ENCODE results near the gene KSR2. TPM values are rescaled to one million over a fixed set of nuclear protein-coding genes. Genes with fewer than 3 reads are reported as not detected.

Gene KSR2
- total and polyA plus RNA-seq, 2 donors (not counting 3 experiments of a cell fraction or from before 2014, with no cell fraction given): 2.1 to 5.2 TPM

DNA sequence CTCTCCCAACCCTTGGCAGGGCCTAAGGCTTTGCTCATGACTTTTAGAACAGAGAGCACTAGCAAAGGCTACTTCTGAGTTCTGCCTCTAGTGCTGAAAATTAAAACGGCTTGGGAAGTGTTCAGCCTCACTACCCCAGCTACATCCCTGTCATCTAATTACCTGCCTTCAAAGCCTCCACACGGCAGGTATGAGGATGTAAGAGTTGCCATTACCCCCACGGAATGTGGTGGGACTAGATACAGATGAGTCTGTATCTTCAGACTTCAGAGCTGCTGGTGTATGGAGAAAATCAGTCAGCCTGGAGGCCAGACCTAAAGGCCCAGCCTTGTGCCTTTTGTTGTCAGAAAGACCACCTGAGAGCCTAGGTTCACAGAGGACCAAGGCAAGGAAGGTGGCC is 392.7 kb downstream of the KSR2 start:
- Histone ChIP-seq H3K4me1 (ENCODE audit: control insufficient read depth, extremely low read depth, insufficient read depth, low read length) (no peaks in the 10 kb centered on the region), H2AFZ (ENCODE audit: low read depth, low read length) (no peak overlapping the region), H3K4me3 (replicated peaks in 1 of 3; ENCODE audit: insufficient read depth in 1 of 3, low read depth in 1 of 3, low read length in 3 of 3) (no peak overlapping the region), H3K27ac (ENCODE audit: insufficient read depth, low read depth, low read length) (no peak overlapping the region), H4K20me1 (replicated peaks; ENCODE audit: control insufficient read depth, extremely low read depth, insufficient read depth, low read length) (no peaks in the 10 kb centered on the region), H3K9me1 (replicated peaks; ENCODE audit: control insufficient read depth, extremely low read depth, insufficient read depth, low read length) (no peaks in the 10 kb centered on the region), H3K79me2 (ENCODE audit: control insufficient read depth, insufficient read depth, low read length) (no peaks in the 10 kb centered on the region), H3K27me3 (ENCODE audit: control insufficient read depth in 2 of 2, insufficient read depth in 2 of 2, low read length in 2 of 2) (no peaks in the 10 kb centered on the region), H3K9me3 (replicated peaks; ENCODE audit: control insufficient read depth, insufficient read depth, low read length) (no peaks in the 10 kb centered on the region), H3K9ac (replicated peaks; ENCODE audit: extremely low read depth, insufficient read depth, low read length) (no peak overlapping the region), H3K36me3 (ENCODE audit: control insufficient read depth in 2 of 2, extremely low read depth in 1 of 2, insufficient read depth in 2 of 2, low read length in 2 of 2) (no peaks in the 10 kb centered on the region), H3K4me2 (ENCODE audit: insufficient read depth, low read length) (no peak overlapping the region)
- BruUV-seq (replicated peaks): no TSS peak
- TF ChIP-seq POLR2A (IDR thresholded peaks at IDR 0.05; ENCODE audit: low read depth, low read length): no peak
- TF ChIP-seq FOS (IDR thresholded peaks at IDR 0.05; ENCODE audit: borderline replicate concordance, insufficient read depth, low read length): no peak
- TF ChIP-seq, protein P1, sequence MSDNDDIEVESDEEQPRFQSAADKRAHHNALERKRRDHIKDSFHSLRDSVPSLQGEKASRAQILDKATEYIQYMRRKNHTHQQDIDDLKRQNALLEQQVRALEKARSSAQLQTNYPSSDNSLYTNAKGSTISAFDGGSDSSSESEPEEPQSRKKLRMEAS (IDR thresholded peaks at IDR 0.05; ENCODE audit: insufficient read depth, insufficient read length): no peak
- no peak for TF ChIP-seq GATA2 (IDR thresholded peaks at IDR 0.05; ENCODE audit: insufficient read depth, insufficient read length, low read depth, low read length)
- TF ChIP-seq EZH2 (IDR thresholded peaks at IDR 0.05; ENCODE audit: borderline replicate concordance, low read depth, low read length, severe bottlenecking): no peak
- no peak for TF ChIP-seq MYC (IDR thresholded peaks at IDR 0.05; ENCODE audit: low read depth, low read length)
- no peak for TF ChIP-seq JUN (IDR thresholded peaks at IDR 0.05; ENCODE audit: borderline replicate concordance, insufficient read depth, insufficient read length, low read depth)
- TF ChIP-seq POLR2AphosphoS5 (IDR thresholded peaks at IDR 0.05; ENCODE audit: insufficient read depth, low read depth, low read length): no peak
- TF ChIP-seq, protein P2, sequence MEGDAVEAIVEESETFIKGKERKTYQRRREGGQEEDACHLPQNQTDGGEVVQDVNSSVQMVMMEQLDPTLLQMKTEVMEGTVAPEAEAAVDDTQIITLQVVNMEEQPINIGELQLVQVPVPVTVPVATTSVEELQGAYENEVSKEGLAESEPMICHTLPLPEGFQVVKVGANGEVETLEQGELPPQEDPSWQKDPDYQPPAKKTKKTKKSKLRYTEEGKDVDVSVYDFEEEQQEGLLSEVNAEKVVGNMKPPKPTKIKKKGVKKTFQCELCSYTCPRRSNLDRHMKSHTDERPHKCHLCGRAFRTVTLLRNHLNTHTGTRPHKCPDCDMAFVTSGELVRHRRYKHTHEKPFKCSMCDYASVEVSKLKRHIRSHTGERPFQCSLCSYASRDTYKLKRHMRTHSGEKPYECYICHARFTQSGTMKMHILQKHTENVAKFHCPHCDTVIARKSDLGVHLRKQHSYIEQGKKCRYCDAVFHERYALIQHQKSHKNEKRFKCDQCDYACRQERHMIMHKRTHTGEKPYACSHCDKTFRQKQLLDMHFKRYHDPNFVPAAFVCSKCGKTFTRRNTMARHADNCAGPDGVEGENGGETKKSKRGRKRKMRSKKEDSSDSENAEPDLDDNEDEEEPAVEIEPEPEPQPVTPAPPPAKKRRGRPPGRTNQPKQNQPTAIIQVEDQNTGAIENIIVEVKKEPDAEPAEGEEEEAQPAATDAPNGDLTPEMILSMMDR (IDR thresholded peaks at IDR 0.05; ENCODE audit: extremely low read depth in 1 of 2, insufficient read depth in 1 of 2, low read depth in 1 of 2, low read length in 2 of 2): no peak
- POLR2A ChIA-PET: no interaction called here
- FAIRE-seq: no peak
- CTCF ChIA-PET: interaction anchor here (1.3 to 3.1 kb wide), 2 partner anchors 12 to 209 kb away, joined by 6 to 26 read pairs; no protein-coding TSS in a partner anchor
- intact Hi-C loops (cut with micrococcal nuclease): no loop called here
- dilution Hi-C loops (cut with MboI; ENCODE audit: extremely low pct_ligation_motif_present, low sequenced_read_pairs): no loop called here
- no peak for DNase-seq (ENCODE audit: low read depth, low spot score)

Measured in endothelial cell of umbilical vein (primary cell).